SHP77 treated with DMSO at 0.1 percent for 48 hours (cell line): Measurements from ENCODE around the gene SGSM1.

Experiments
- DNase-seq: peaks from one replicate; lab custom pipeline; 2025; lab: John Stamatoyannopoulos, UW

The SGSM1 gene

GRCh38 chr22:24805790-24806662 is at the start of gene SGSM1:
Gene SGSM1, plus strand, starts transcription at chr22:24806211. Its CDS starts 115 bp downstream, at chr22:24806326.
- peak; percentile 15 for DNase-seq

- no peak for DNase-seq
Observed at GRCh38 chr22:24758164-24758799, 47.7 kb upstream of the SGSM1 start.

GRCh38 chr22:24759765-24760164 is 46.2 kb upstream of the SGSM1 start:
- DNase-seq = no peak

GRCh38 chr22:24760708-24761306 is 45.2 kb upstream of the SGSM1 start:
- no peak for DNase-seq

- no peak for DNase-seq
Observed at GRCh38 chr22:24761888-24762675, 43.9 kb upstream of the SGSM1 start.

GRCh38 chr22:24763872-24764485 is 42.0 kb upstream of the SGSM1 start:
- no peak for DNase-seq

- DNase-seq = no peak
Observed at GRCh38 chr22:24765166-24765565, 40.8 kb upstream of the SGSM1 start.

- DNase-seq = peak; percentile 15
Observed at GRCh38 chr22:24768537-24769374, 37.3 kb upstream of the SGSM1 start.

- peak; percentile 18 for DNase-seq
Observed at GRCh38 chr22:24772493-24773220, 33.4 kb upstream of the SGSM1 start.

GRCh38 chr22:24775769-24776492 is 30.1 kb upstream of the SGSM1 start:
- no peak for DNase-seq

- no peak for DNase-seq
Observed at GRCh38 chr22:24776525-24776924, 29.5 kb upstream of the SGSM1 start.

GRCh38 chr22:24789516-24789915 is 16.5 kb upstream of the SGSM1 start:
- no peak for DNase-seq

GRCh38 chr22:24791362-24791761 is 14.6 kb upstream of the SGSM1 start:
- DNase-seq = no peak

- DNase-seq = no peak
Observed at GRCh38 chr22:24796056-24796455, 10.0 kb upstream of the SGSM1 start.

GRCh38 chr22:24796860-24797259 is 9.2 kb upstream of the SGSM1 start:
- no peak for DNase-seq

GRCh38 chr22:24801901-24802465 is 4.0 kb upstream of the SGSM1 start:
- DNase-seq = no peak

- no peak for DNase-seq
Observed at GRCh38 chr22:24803064-24803542, 2.9 kb upstream of the SGSM1 start.

- no peak for DNase-seq
Observed at GRCh38 chr22:24806663-24807001, 621 bp downstream of the SGSM1 start.
